PFSK-1 (cell line): ENCODE data around the gene TRIM47.

Experiments
- FOXP2 ChIP-seq: optimal IDR thresholded peaks from 2 replicates; pipeline ENCODE3; 2011; ENCODE audit warnings: borderline replicate concordance, control low read depth, inconsistent platforms; ENCODE audit not compliant: insufficient read depth; ENCODE audit errors: extremely low read length, extremely low read depth
- POLR2AphosphoS5 ChIP-seq: IDR thresholded peaks from 2 replicates; pipeline ENCODE4 v1.6.1; 2012; ENCODE audit warnings: low read depth, mild to moderate bottlenecking, control low read depth, low read length, moderate library complexity
- REST ChIP-seq, 2 experiments: IDR thresholded peaks; 2 replicates each; pipeline versions ENCODE4 v1.6.1 to v1.8.0; 2011 to 2012; ENCODE audit warnings: low read depth in 2 of 2, low read length in 2 of 2, control low read depth in 1 of 2, inconsistent platforms in 1 of 2, mild to moderate bottlenecking in 1 of 2, moderate library complexity in 1 of 2; ENCODE audit not compliant: insufficient read depth in 1 of 2
- SIN3A ChIP-seq: IDR thresholded peaks from 2 replicates; pipeline ENCODE4 v1.6.1; 2012; ENCODE audit warnings: mild to moderate bottlenecking, low read length, moderate library complexity, borderline replicate concordance; ENCODE audit not compliant: insufficient read depth
- TAF1 ChIP-seq: IDR thresholded peaks from 2 replicates; pipeline ENCODE4 v1.6.1; 2012; ENCODE audit warnings: low read length, control low read depth, borderline replicate concordance; ENCODE audit not compliant: insufficient read depth

- TF ChIP-seq SIN3A (no peak), REST (IDR thresholded peaks at IDR 0.05; ENCODE audit: insufficient read depth in 1 of 2, low read depth in 2 of 2, low read length in 2 of 2) (no peak), POLR2AphosphoS5 (no peak), FOXP2 (no peak), TAF1 (no peak)
Observed at GRCh38 chr17:75847614-75848522, 30.5 kb downstream of the TRIM47 start.
